Measurements from ENCODE around the gene LDB2. TPM values are rescaled to one million over a fixed set of nuclear protein-coding genes. Genes with fewer than 3 reads are reported as not detected.

The LDB2 gene
- total RNA-seq, 2 donors from 2014 or later: 11.4 to 14.5 TPM

- Histone ChIP-seq H3K4me1 (ENCODE audit: control insufficient read depth, insufficient read depth, low read length) (no peaks in the 10 kb centered on the region), H3K9me3 (ENCODE audit: control insufficient read depth, low read length) (no peaks in the 10 kb centered on the region), H3K27me3 (ENCODE audit: control insufficient read depth, insufficient read depth, low read length, poor library complexity, severe bottlenecking) (no peaks in the 10 kb centered on the region), H3K9ac (ENCODE audit: extremely low read depth, low read length, poor library complexity, severe bottlenecking) (no peak overlapping the region), H3K27ac (ENCODE audit: low read depth, low read length) (no peak overlapping the region), H3K36me3 (ENCODE audit: control insufficient read depth, insufficient read depth, low read length) (no peaks in the 10 kb centered on the region), H3K4me3 (ENCODE audit: low read length) (no peak overlapping the region)
- 89 to 92% methylated on average over 3 of the region's 3 CpGs for WGBS, 2 experiments (ENCODE audit: insufficient coverage in 1 of 2, insufficient read length in 1 of 2)
- Mint-ChIP-seq H3K36me3 (ENCODE audit: low read depth) (no peaks in the 10 kb centered on the region), H3K4me1 (no peaks in the 10 kb centered on the region), H3K4me3 (no peak overlapping the region), H3K27ac (no peak overlapping the region), H3K9me3 (no peaks in the 10 kb centered on the region), H3K27me3 (ENCODE audit: insufficient read depth) (no peaks in the 10 kb centered on the region)
- TF ChIP-seq CTCF (conservative IDR thresholded peaks at IDR 0.05): no peak
- DNase-seq: no peak
Measured at GRCh38 chr4:16767861-16768260, 130.6 kb downstream of the LDB2 start.

GRCh38 chr4:16767251-16767650, 131.2 kb downstream of the LDB2 start:
- Histone ChIP-seq H3K4me3 (ENCODE audit: low read length) (no peak overlapping the region), H3K9ac (ENCODE audit: extremely low read depth, low read length, poor library complexity, severe bottlenecking) (no peak overlapping the region), H3K27ac (ENCODE audit: low read depth, low read length) (no peak overlapping the region), H3K9me3 (ENCODE audit: control insufficient read depth, low read length) (no peaks in the 10 kb centered on the region), H3K4me1 (ENCODE audit: control insufficient read depth, insufficient read depth, low read length) (no peaks in the 10 kb centered on the region), H3K36me3 (ENCODE audit: control insufficient read depth, insufficient read depth, low read length) (no peaks in the 10 kb centered on the region), H3K27me3 (ENCODE audit: control insufficient read depth, insufficient read depth, low read length, poor library complexity, severe bottlenecking) (no peaks in the 10 kb centered on the region)
- Mint-ChIP-seq H3K36me3 (ENCODE audit: low read depth) (no peaks in the 10 kb centered on the region), H3K27ac (no peak overlapping the region), H3K27me3 (ENCODE audit: insufficient read depth) (no peaks in the 10 kb centered on the region), H3K9me3 (no peaks in the 10 kb centered on the region), H3K4me3 (no peak overlapping the region), H3K4me1 (no peaks in the 10 kb centered on the region)
- 93 to 95% methylated on average over 3 to 5 of the region's 5 CpGs for whole genome bisulfite sequencing, 2 experiments (ENCODE audit: insufficient coverage in 1 of 2, insufficient read length in 1 of 2)
- DNase-seq: no peak
- no peak for TF ChIP-seq CTCF (conservative IDR thresholded peaks at IDR 0.05)

- Histone ChIP-seq H3K36me3 (ENCODE audit: control insufficient read depth, insufficient read depth, low read length) (no peaks in the 10 kb centered on the region), H3K9me3 (ENCODE audit: control insufficient read depth, low read length) (no peaks in the 10 kb centered on the region), H3K4me1 (ENCODE audit: control insufficient read depth, insufficient read depth, low read length) (no peaks in the 10 kb centered on the region), H3K27me3 (ENCODE audit: control insufficient read depth, insufficient read depth, low read length, poor library complexity, severe bottlenecking) (no peaks in the 10 kb centered on the region), H3K9ac (ENCODE audit: extremely low read depth, low read length, poor library complexity, severe bottlenecking) (no peak overlapping the region), H3K27ac (ENCODE audit: low read depth, low read length) (no peak overlapping the region), H3K4me3 (ENCODE audit: low read length) (no peak overlapping the region)
- WGBS, 2 experiments (ENCODE audit: insufficient coverage in 1 of 2, insufficient read length in 1 of 2): 99% methylated on average over 4 of the region's 5 CpGs; no CpG with 5 or more reads in 1 of the 2 experiments
- H3K4me1 Mint-ChIP-seq: no peaks in the 10 kb centered on the region
- no peak overlapping the region for H3K4me3 Mint-ChIP-seq
- H3K9me3 Mint-ChIP-seq: no peaks in the 10 kb centered on the region
- H3K27ac Mint-ChIP-seq: no peak overlapping the region
- DNase-seq: no peak
- no peaks in the 10 kb centered on the region for H3K36me3 Mint-ChIP-seq (ENCODE audit: low read depth)
- no peaks in the 10 kb centered on the region for H3K27me3 Mint-ChIP-seq (ENCODE audit: insufficient read depth)
- no peak for TF ChIP-seq CTCF (conservative IDR thresholded peaks at IDR 0.05)
Measured at GRCh38 chr4:16765546-16765945, 132.9 kb downstream of the LDB2 start.
